HG03571 (cell line): Measurements from ENCODE around the gene AFAP1L2.
A peak's percentile ranks its signal among the peaks of the same experiment; 100 is the strongest.

Experiments used
- ATAC-seq: cut with Tn5 transposase; IDR thresholded peaks from one replicate; pipeline ENCODE4 v1.9.1; 2021; ENCODE audit not compliant: unreplicated experiment

Gene AFAP1L2

GRCh38 chr10:114315566-114316420 lies 88.5 kb downstream of the AFAP1L2 start:
- ATAC-seq = no peak

GRCh38 chr10:114313866-114314265 lies 90.4 kb downstream of the AFAP1L2 start:
- ATAC-seq = no peak

GRCh38 chr10:114313139-114313538 lies 91.2 kb downstream of the AFAP1L2 start:
- ATAC-seq = no peak

- no peak for ATAC-seq
Measured at GRCh38 chr10:114311496-114312209, 92.6 kb downstream of the AFAP1L2 start.

- ATAC-seq = no peak
Measured at GRCh38 chr10:114311023-114311422, 93.3 kb downstream of the AFAP1L2 start.

GRCh38 chr10:114310346-114310745 lies 94.0 kb downstream of the AFAP1L2 start:
- no peak for ATAC-seq

- ATAC-seq = no peak
Measured at GRCh38 chr10:114309364-114309651, 95.0 kb downstream of the AFAP1L2 start.

- no peak for ATAC-seq
Measured at GRCh38 chr10:114308531-114309363, 95.6 kb downstream of the AFAP1L2 start.

- ATAC-seq = no peak
Measured at GRCh38 chr10:114307731-114308130, 96.6 kb downstream of the AFAP1L2 start.

GRCh38 chr10:114306116-114306973 lies 98.0 kb downstream of the AFAP1L2 start:
- ATAC-seq = no peak

GRCh38 chr10:114305521-114305925 lies 98.8 kb downstream of the AFAP1L2 start:
- ATAC-seq = no peak

GRCh38 chr10:114304571-114305421 lies 99.5 kb downstream of the AFAP1L2 start:
- ATAC-seq = peak; percentile 46

GRCh38 chr10:114304017-114304570 lies 100.2 kb downstream of the AFAP1L2 start:
- ATAC-seq = peak; percentile 85

- no peak for ATAC-seq
Measured at GRCh38 chr10:114303556-114303955, 100.7 kb downstream of the AFAP1L2 start.

GRCh38 chr10:114301951-114302710 lies 102.2 kb downstream of the AFAP1L2 start:
- ATAC-seq = no peak

- ATAC-seq = no peak
Measured at GRCh38 chr10:114301177-114301576, 103.1 kb downstream of the AFAP1L2 start.

- ATAC-seq = no peak
Measured at GRCh38 chr10:114300036-114300645, 104.2 kb downstream of the AFAP1L2 start.

- ATAC-seq = no peak
Measured at GRCh38 chr10:114297136-114297705, 107.1 kb downstream of the AFAP1L2 start.
